HG03139 (cell line): ENCODE measurements around the gene PAXIP1.

Source experiments
- ATAC-seq: cut with Tn5 transposase; IDR thresholded peaks from one replicate; pipeline ENCODE4 v1.9.1; 2021; ENCODE audit not compliant: unreplicated experiment

Gene PAXIP1

GRCh38 chr7:154996101-154996500 is 6.8 kb downstream of the PAXIP1 start:
- ATAC-seq = no peak

DNA sequence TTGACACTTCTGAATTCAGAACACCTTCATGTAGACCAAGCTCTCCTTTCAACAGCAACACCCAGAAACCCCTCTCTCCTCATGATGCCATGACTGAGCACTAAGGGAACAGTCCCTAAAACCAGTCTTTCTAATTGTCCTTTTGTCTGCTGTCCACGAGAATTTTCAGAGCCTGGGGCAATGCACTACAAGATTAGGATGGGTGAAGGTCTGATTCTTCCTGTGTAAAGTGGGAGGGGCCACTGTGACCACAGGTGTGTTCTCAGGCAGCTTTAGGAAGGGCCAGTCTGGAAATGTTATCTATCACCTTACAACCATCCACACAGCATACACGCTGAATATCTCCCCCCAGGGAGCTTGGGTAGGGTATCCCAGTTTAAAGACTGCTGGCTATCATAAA is 7.9 kb downstream of the PAXIP1 start:
- no peak for ATAC-seq

GRCh38 chr7:154990964-154991540 is 11.9 kb downstream of the PAXIP1 start:
- ATAC-seq = no peak

GRCh38 chr7:154987571-154987970 is 15.4 kb downstream of the PAXIP1 start:
- ATAC-seq = no peak

DNA sequence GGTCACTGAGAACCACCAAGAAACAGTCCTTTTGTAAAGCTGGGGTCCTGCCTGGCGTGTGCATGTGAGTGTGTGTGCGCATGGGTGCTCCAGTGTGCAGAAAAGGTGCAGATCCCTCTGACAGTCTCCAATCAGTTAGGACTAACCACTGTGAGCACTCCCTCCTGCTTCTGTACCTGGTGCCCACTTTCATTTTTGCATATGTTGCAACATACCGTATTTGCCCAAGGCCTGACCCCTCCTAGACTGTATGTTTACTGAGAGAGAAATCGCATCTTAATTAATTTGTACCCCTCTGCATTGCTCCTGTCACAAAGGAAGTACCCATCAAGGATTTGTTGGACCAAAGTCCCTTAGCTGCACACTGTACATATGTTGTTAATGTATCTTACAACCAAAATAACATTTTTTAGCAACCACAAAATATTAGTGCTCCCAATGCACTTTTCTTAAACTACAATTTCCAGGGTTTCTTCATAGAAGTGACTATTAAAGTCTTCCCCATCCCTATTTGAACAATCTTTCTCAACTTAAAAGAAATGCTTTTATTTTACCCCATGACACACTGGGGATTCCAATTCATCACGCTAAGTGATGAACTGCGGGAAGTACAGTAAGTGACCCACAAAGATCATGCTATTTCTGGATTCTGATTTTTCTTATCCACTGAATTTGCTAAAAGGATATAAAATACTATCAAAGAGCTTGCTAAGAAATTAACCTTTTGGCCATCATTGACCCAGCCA is 16.6 kb downstream of the PAXIP1 start:
- no peak for ATAC-seq

DNA sequence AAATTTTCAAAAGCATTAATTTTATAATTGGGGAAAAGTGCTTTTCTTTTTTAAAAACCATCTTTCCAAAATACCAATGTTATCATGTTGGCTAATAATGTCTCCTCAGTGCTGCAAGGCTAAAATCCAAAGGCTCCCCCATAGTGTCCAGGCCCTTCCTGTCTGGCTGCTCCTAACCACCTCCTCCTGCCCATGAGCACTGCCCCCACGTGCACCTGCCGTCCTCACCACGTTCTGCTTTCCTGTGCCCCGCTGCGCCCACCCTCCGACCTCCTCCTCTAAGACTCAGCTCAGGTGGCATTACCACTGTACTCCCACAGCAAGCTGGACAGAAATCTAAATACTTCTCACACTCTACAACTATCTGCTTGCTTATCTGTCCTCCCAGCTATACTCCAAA is 17.7 kb downstream of the PAXIP1 start:
- no peak for ATAC-seq

DNA sequence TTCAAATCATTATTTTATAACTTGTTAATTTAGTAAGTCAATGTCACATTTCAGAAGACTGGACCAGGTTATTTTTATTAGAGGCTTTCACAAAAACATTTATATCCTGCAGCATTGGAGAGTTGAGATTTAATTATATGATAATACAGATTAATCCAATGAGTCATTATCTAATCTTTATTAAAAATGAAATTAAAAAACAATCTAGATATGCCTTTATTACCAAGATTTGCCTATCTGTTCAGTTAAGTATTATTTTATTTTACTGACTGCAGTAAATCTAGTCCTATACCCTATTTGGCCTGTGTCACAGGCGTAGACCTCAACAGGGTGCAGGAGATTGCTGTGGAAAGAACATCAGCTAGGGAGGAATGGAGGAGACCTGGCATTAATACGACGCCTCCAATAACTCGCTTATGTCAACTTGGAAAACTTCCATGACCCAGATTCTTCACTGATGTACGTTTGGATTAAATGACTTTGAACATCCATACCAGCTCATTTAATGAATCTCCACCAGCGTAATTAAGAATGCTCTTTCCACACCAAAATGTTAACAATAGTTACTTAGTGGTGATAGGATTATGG is 18.2 kb downstream of the PAXIP1 start:
- ATAC-seq = no peak

GRCh38 chr7:154978017-154978416 is 24.9 kb downstream of the PAXIP1 start:
- ATAC-seq = no peak

DNA sequence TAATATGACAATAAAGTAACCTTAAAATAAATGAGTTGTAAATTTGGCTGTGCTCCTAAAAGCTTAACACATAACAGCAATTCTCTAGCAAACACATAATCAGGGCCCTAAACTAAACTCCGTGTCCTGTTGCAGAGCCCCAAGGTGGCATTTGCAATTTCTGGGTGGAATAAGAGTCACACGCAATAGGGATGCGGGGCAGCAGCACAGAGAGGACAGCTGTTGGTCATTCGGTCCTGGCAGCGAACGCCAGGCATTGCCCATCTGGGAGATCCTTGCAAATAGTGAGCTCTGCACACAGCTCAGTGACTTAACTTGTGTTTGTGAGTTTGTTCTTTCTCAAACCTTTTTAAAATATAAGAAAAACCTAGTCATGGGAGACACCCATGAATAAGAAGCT is 25.7 kb downstream of the PAXIP1 start:
- ATAC-seq = no peak

DNA sequence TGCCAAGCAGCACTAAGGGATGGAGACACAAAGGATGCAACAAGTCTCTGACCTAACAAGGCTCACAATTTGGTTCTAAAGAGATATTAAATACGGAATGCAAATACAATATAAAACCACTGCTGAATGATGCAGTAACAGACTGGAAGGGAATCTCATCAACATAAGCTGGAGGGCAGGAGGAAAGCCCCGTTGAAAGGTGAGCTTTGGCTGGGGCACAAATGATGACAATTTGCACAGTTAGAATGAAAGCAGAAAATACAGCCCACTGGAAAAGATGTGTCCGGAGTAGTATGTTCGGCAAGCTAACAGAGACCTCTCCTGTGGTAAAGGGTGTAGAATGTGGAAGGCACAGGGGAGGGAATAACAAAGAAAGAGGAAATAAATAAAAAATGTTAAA is 26.1 kb downstream of the PAXIP1 start:
- ATAC-seq = no peak

DNA sequence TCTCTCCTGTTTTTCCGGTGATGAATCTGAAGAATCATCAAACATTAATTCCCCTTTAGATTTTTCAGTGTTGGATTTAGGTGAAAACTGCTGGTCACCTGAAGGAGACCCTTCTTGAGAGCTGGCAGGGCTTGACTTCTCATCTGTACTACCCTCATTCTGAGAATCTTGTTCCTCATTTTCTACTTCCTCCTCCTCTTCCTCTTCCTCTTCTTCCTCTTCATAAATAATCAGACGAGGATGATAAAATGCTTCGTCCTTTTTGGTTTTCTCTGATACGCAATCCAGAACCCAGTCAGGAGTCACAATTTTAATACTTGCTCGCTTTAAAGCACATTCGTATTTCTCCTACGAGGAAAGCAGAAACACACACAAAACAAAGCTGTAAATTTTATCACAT is 26.9 kb downstream of the PAXIP1 start:
- no peak for ATAC-seq

DNA sequence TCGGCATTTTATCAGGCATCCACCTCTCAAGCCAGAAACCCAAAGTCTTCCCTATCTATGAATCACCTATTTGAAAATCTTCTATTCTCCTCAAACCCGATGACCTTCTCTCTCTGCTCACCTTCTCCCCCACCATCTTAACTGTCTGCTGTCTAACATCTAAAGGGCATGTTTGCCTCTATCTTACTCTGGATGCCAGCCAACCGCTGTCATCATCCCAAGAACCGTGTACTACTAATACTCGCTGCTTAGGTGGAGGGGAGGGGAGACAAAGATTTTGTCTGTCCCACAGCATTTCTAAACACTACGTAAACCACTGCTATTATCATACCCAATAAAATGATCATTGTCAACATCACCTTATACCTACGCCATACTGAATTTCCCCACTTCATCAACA is 29.5 kb downstream of the PAXIP1 start:
- no peak for ATAC-seq

DNA sequence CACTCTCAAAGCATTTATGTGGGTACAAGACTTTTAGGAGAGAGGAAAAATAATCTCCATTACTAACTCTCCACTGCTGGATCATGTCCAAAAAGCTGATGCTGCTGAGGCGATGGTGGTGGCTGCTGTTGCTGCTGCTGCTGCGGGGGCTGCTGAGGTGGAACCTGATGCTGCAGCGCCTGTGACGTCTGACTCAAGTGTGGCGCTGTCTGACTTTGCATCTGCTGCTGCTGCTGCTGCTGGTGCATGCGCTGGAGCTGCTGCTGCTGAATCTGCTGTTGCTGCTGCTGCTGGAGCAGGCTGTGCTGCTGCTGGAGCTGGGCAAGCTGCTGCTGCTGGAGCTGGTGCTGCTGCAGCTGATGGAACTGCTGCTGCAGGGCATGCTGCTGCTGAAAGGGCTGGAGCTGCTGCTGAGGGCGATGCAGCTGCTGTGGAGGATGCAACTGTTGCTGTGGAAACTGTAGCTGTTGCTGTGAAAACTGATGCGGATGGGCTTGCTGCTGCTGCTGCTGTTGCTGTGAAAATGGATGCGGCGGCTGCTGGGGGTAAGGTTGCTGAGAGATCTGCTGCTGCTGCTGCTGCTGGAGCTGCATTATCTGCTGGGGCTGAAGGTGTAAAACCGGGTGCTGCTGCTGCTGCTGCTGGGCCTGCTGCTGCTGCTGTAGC is 34.5 kb downstream of the PAXIP1 start:
- ATAC-seq = no peak

GRCh38 chr7:154967401-154967955 is 35.4 kb downstream of the PAXIP1 start:
- no peak for ATAC-seq

- ATAC-seq = no peak
Measured at GRCh38 chr7:154965014-154965413, 37.9 kb downstream of the PAXIP1 start.

DNA sequence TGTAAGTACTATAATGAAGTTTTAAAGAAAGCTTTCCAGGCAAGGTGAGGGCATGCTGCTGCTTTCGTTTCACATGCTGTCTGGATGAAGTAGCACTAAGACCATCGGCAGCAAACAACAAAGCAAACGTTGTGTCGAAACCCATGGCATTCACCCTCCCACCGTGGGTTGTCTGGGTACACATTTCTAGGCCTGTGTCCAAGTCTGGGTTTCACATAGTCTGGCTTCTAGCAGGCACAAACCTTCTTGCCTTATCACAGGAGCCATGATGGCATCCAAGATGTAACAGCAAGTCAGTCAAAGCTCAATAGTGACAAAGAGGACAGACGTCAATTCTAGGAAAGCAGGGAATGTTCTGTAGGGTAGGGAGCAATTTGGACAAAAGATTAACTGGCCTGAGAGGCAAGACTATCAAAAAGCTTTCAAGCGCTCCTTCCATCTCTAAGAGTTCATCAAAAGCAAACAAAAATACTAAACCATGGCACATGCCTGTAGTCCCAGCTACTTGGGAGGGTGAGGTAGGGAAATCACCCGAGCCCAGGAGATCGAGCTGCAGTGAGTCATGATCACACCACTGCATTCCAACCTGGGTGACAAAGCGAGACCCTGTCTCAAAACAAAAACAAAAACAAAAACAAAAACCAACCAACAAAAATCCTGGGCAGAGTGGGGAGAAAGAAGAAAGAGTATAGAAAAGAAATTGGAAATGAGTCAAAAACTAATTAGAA is 42.7 kb downstream of the PAXIP1 start:
- ATAC-seq = no peak

- ATAC-seq = no peak
Measured at GRCh38 chr7:154956427-154956826, 46.5 kb downstream of the PAXIP1 start.

DNA sequence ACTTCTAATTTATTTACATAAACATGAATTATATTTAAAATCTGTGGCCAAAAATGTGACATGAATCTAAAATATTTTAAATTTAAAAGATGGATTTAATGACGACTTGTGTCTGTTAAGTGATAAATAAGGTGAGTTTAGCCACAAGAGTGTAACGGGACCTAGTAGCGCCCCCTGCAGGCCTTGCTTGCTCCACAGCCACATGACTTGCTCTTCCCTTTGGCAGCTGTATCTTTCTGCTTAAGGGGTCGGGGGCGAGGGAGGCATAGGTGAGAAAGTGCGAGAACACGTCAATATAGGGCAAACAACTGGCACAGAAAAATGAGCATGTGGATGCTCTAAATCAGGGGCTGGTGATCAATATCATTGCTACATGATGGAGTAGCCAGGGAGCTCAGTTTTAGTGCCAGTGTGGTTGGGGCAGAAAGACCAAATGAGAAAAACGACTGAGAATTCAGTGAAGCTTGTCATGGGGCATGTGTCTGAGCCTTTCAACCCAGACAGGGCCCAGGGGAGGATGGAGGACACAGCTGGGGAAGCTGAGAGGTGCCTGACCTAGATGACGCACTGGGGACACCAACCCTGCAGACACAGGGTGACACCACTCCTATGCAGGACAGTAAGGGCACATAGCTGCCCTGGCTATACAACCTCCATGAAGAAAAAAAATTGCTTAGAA is 49.8 kb downstream of the PAXIP1 start:
- ATAC-seq = no peak

DNA sequence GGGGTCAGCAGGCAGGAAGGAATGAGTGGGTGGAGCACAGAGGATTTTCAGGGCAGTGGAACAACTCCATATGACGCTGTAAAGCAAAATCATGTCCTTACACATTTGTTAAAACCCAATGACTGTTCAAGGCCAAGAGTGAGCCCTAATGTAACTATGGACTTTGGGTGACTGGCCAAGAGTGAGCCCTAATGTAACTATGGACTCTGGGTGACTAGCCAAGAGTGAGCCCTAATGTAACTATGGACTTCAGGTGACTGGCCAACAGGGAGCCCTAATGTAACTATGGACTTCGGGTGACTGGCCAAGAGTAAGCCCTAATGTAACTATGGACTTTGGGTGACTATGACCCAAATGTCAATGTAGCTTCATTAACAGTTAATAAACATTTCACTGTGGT is 52.0 kb downstream of the PAXIP1 start:
- ATAC-seq = no peak

DNA sequence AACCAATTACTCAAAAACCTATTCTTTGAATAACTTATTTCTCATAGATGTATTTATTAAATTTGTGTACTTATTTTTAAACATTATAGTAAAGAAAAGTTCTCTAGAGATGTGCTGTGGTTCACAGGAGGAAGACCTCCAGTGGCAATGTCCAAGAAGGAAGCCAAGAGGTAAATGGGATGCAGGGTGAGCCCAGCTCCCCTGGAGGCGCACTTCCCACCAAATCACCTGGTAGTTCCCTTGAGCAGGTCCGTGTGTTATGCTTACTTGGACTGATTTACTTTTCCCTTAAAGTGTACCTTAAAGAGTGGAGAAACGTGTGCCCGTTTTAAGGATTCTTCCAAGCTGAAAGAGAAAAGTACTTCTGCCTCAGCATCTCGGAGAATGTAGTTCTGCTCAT is 55.3 kb downstream of the PAXIP1 start:
- no peak for ATAC-seq

DNA sequence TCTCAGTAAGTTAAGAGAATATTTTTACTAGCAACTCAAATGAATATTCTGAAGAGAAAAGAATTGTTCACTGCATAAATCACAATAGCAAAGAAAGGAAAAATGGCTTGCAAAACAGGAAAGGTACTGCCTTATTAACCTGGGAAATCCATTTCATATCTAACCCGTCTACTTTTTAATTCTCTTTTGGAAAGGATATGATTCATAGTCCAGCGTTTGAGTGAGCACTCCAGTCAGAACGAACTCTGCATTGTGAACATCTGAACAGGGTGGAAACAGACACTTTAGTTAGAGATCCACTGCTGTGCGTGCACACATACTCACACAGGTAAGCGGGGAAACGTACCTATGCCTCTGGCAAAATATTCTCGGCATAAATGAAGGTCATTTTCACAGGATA is 56.8 kb downstream of the PAXIP1 start:
- no peak for ATAC-seq
